Neural progenitor cell (in vitro differentiated cells): ENCODE data around the gene SHC2. TPM values are rescaled to one million over a fixed set of nuclear protein-coding genes. Genes with fewer than 3 reads are reported as not detected.

Experiments
- DNase-seq: peaks from one replicate; pipeline ENCODE4 v3.0.0-alpha.2; 2016; ENCODE audit warnings: low spot score
- H2AFZ ChIP-seq: fragments of 200-600 bp; sonication (generic); replicated peaks from 2 replicates; pipeline ENCODE4 v1.6.1; 2016; ENCODE audit warnings: antibody characterized with exemption
- H3F3A ChIP-seq: fragments of 200-600 bp; sonication (generic); 2 replicates; pipeline ENCODE4 v1.6.1; 2016; ENCODE audit warnings: antibody characterized with exemption, low read depth
- H3K27ac ChIP-seq: fragments of 200-600 bp; sonication (generic); 2 replicates; pipeline ENCODE4 v1.5.1; 2016; ENCODE audit warnings: mild to moderate bottlenecking
- H3K27me3 ChIP-seq: fragments of 200-600 bp; sonication (generic); 2 replicates; pipeline ENCODE4 v1.6.1; 2016; ENCODE audit warnings: mild to moderate bottlenecking, moderate library complexity
- H3K36me3 ChIP-seq: fragments of 200-600 bp; sonication (generic); 2 replicates; pipeline ENCODE4 v1.5.1; 2016
- H3K4me1 ChIP-seq: fragments of 200-600 bp; sonication (generic); 2 replicates; pipeline ENCODE4 v1.6.1; 2016; ENCODE audit warnings: mixed run types
- H3K4me2 ChIP-seq: fragments of 200-600 bp; sonication (generic); 2 replicates; pipeline ENCODE4 v1.6.1; 2016
- H3K4me3 ChIP-seq: fragments of 200-600 bp; sonication (generic); 2 replicates; pipeline ENCODE4 v1.5.1; 2016
- H3K79me2 ChIP-seq: fragments of 200-600 bp; sonication (generic); 2 replicates; pipeline ENCODE4 v1.6.1; 2016; ENCODE audit warnings: low read depth
- H3K9ac ChIP-seq: fragments of 200-600 bp; sonication (generic); 2 replicates; pipeline ENCODE4 v1.6.1; 2016
- H3K9me3 ChIP-seq: fragments of 200-600 bp; sonication (generic); 2 replicates; pipeline ENCODE4 v1.5.1; 2016; ENCODE audit warnings: low read depth
- H4K20me1 ChIP-seq: fragments of 200-600 bp; sonication (generic); 2 replicates; pipeline ENCODE4 v1.6.1; 2016; ENCODE audit warnings: low read depth
- H3K27ac Mint-ChIP-seq: 3 replicates; pipeline ENCODE4 v1.8.0; 2021; ENCODE audit warnings: mixed read lengths
- H3K27me3 Mint-ChIP-seq: 2 replicates; pipeline ENCODE4 v1.8.0; 2022; ENCODE audit warnings: low read depth, mild to moderate bottlenecking, inconsistent platforms, moderate library complexity, mixed read lengths; ENCODE audit not compliant: insufficient read depth
- H3K36me3 Mint-ChIP-seq: 3 replicates; pipeline ENCODE4 v1.8.0; 2021; ENCODE audit warnings: mixed read lengths
- H3K4me1 Mint-ChIP-seq: 3 replicates; pipeline ENCODE4 v1.8.0; 2021; ENCODE audit warnings: mixed read lengths
- H3K4me3 Mint-ChIP-seq: 3 replicates; pipeline ENCODE4 v1.8.0; 2021; ENCODE audit warnings: mild to moderate bottlenecking, moderate library complexity, mixed read lengths
- H3K9me3 Mint-ChIP-seq: 3 replicates; pipeline ENCODE4 v1.8.0; 2020; ENCODE audit warnings: mixed read lengths
- CTCF ChIP-seq: fragments of 200-600 bp; sonication (generic); IDR thresholded peaks from 2 replicates; pipeline ENCODE4 v1.5.1; 2017; ENCODE audit warnings: antibody characterized with exemption, mild to moderate bottlenecking
- EZH2 ChIP-seq: fragments of 200-600 bp; sonication (generic); IDR thresholded peaks from 2 replicates; pipeline ENCODE4 v1.6.1; 2017; ENCODE audit warnings: antibody characterized with exemption, mild to moderate bottlenecking, moderate library complexity
- EZH2phosphoT487 ChIP-seq: fragments of 200-600 bp; sonication (generic); IDR thresholded peaks from 2 replicates; pipeline ENCODE4 v1.6.1; 2017; ENCODE audit warnings: antibody characterized with exemption
- total RNA-seq: library from RNA; depleted of rRNA; stranded (reverse); fragments of >200 nt; gene quantifications from 2 replicates; pipeline ENCODE4 v1.2.3, GENCODE V29; 2015; ENCODE audit warnings: low replicate concordance

SHC2 gene
- total RNA-seq: 3.2 and 15.9 TPM in 2 replicates

- peaks cover 3% of the 10 kb centered on the region for H3K36me3 Mint-ChIP-seq
- Histone ChIP-seq H3K79me2 (no peaks in the 10 kb centered on the region), H3K27ac (no peak within 1 kb of the TSS), H3F3A (peaks cover 13% of the 10 kb centered on the region), H2AFZ (no peak within 1 kb of the TSS), H3K9ac (no peak within 1 kb of the TSS), H3K4me2 (peak within 1 kb of the TSS; percentile 78), H3K36me3 (no peaks in the 10 kb centered on the region), H3K27me3 (peaks cover 40% of the 10 kb centered on the region), H3K4me1 (peaks cover 3% of the 10 kb centered on the region), H3K4me3 (peak within 1 kb of the TSS; percentile 56), H4K20me1 (no peaks in the 10 kb centered on the region), H3K9me3 (no peaks in the 10 kb centered on the region)
- peak; percentile 70 for DNase-seq
- peak within 1 kb of the TSS; percentile 91 for H3K27ac Mint-ChIP-seq
- H3K27me3 Mint-ChIP-seq: peaks cover 9% of the 10 kb centered on the region
- H3K4me1 Mint-ChIP-seq: peaks cover 10% of the 10 kb centered on the region
- H3K9me3 Mint-ChIP-seq: peaks cover 6% of the 10 kb centered on the region
- TF ChIP-seq CTCF: no peak
- TF ChIP-seq EZH2phosphoT487: no peak
- no peak for TF ChIP-seq EZH2
- peak within 1 kb of the TSS; percentile 90 for H3K4me3 Mint-ChIP-seq
Observed at GRCh38 chr19:460877-461720, at the start of gene SHC2. TSS of gene SHC2 (minus strand) at chr19:461033. CDS start at chr19:460996, 37 bp downstream.

GRCh38 chr19:508204-509150, 47.6 kb upstream of the SHC2 start:
- H3K36me3 ChIP-seq: no peaks in the 10 kb centered on the region
- no peak overlapping the region for H3K27ac ChIP-seq
- peaks cover 31% of the 10 kb centered on the region for H3K4me1 Mint-ChIP-seq
- H3F3A ChIP-seq: peaks cover 36% of the 10 kb centered on the region
- H2AFZ ChIP-seq: no peak overlapping the region
- H3K27me3 Mint-ChIP-seq: peaks cover 9% of the 10 kb centered on the region
- no peak for DNase-seq
- peaks cover 20% of the 10 kb centered on the region for H3K4me1 ChIP-seq
- peak overlapping the region; percentile 92 for H3K4me3 Mint-ChIP-seq
- no peak for TF ChIP-seq CTCF
- TF ChIP-seq EZH2: no peak
- no peak for TF ChIP-seq EZH2phosphoT487
- peak overlapping the region; percentile 31 for H3K27ac Mint-ChIP-seq
- H3K27me3 ChIP-seq: no peaks in the 10 kb centered on the region
- H3K4me2 ChIP-seq: peak overlapping the region; percentile 76
- H3K9ac ChIP-seq: no peak overlapping the region
- no peaks in the 10 kb centered on the region for H3K9me3 ChIP-seq
- peak overlapping the region; percentile 70 for H3K4me3 ChIP-seq
- no peaks in the 10 kb centered on the region for H3K79me2 ChIP-seq
- H4K20me1 ChIP-seq: peaks cover 16% of the 10 kb centered on the region
- H3K9me3 Mint-ChIP-seq: no peaks in the 10 kb centered on the region
- peaks cover 8% of the 10 kb centered on the region for H3K36me3 Mint-ChIP-seq

GRCh38 chr19:507286-508203, 46.7 kb upstream of the SHC2 start, which contains the start of gene TPGS1:
TSS of gene TPGS1 (plus strand) at chr19:507497. CDS start at chr19:507507, 10 bp downstream.
- peak; percentile 97 for DNase-seq
- Histone ChIP-seq H3K4me1 (peaks cover 14% of the 10 kb centered on the region), H3K27ac (peak within 1 kb of the TSS; percentile 93), H3K36me3 (no peaks in the 10 kb centered on the region), H3F3A (peaks cover 26% of the 10 kb centered on the region), H4K20me1 (peaks cover 16% of the 10 kb centered on the region), H3K27me3 (peaks cover 3% of the 10 kb centered on the region), H3K4me3 (peak within 1 kb of the TSS; percentile 70), H2AFZ (peak within 1 kb of the TSS; percentile 72), H3K9me3 (no peaks in the 10 kb centered on the region), H3K79me2 (no peaks in the 10 kb centered on the region), H3K4me2 (peak within 1 kb of the TSS; percentile 76), H3K9ac (peak within 1 kb of the TSS; percentile 61)
- Mint-ChIP-seq H3K9me3 (no peaks in the 10 kb centered on the region), H3K27ac (peak within 1 kb of the TSS; percentile 100), H3K4me3 (peak within 1 kb of the TSS; percentile 92), H3K36me3 (peaks cover 8% of the 10 kb centered on the region), H3K4me1 (peaks cover 35% of the 10 kb centered on the region), H3K27me3 (peaks cover 9% of the 10 kb centered on the region)
- TF ChIP-seq CTCF (no peak), EZH2 (no peak), EZH2phosphoT487 (no peak)
